Measurements from ENCODE around the gene JMY. TPM values are rescaled to one million over a fixed set of nuclear protein-coding genes. Genes with fewer than 3 reads are reported as not detected.

The JMY gene
- polyA plus RNA-seq, 1 experiment = 7.2 TPM

DNA sequence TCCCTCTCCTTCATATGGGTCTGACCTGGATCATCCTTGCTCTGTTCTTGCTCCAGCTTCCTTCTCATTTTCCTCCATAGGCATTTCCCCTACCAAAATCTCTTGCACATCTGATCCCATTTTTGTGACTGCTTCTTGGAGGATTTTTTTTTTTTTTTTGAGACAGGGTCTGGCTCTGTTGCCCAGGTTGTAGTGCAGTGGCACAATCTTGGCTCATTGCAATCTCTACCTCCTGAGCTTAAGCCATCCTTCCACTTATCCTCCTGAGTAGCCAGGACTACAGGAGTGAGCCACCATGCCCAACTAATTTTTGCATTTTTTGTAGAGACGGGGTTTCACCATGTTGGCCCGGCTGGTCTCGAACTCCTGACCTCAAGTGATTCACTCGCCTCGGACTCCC lies 10.5 kb upstream of the JMY start:
- no peak overlapping the region for H3K27ac ChIP-seq (ENCODE audit: low read depth, low read length)
- H3K27me3 ChIP-seq (ENCODE audit: control insufficient read depth, insufficient read depth, low read length) = no peaks in the 10 kb centered on the region
- no peak for DNase-seq (ENCODE audit: low read depth, low spot score)
- POLR2A ChIA-PET = no interaction called here
- CTCF ChIA-PET = no interaction called here
- TF ChIP-seq, protein P1, sequence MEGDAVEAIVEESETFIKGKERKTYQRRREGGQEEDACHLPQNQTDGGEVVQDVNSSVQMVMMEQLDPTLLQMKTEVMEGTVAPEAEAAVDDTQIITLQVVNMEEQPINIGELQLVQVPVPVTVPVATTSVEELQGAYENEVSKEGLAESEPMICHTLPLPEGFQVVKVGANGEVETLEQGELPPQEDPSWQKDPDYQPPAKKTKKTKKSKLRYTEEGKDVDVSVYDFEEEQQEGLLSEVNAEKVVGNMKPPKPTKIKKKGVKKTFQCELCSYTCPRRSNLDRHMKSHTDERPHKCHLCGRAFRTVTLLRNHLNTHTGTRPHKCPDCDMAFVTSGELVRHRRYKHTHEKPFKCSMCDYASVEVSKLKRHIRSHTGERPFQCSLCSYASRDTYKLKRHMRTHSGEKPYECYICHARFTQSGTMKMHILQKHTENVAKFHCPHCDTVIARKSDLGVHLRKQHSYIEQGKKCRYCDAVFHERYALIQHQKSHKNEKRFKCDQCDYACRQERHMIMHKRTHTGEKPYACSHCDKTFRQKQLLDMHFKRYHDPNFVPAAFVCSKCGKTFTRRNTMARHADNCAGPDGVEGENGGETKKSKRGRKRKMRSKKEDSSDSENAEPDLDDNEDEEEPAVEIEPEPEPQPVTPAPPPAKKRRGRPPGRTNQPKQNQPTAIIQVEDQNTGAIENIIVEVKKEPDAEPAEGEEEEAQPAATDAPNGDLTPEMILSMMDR (IDR thresholded peaks at IDR 0.05; ENCODE audit: low read depth, low read length) = no peak
- H3K4me3 ChIP-seq (ENCODE audit: low read depth, low read length) = no peak overlapping the region
- H3K9me3 ChIP-seq (ENCODE audit: control insufficient read depth, insufficient read depth, low read length) = no peaks in the 10 kb centered on the region

DNA sequence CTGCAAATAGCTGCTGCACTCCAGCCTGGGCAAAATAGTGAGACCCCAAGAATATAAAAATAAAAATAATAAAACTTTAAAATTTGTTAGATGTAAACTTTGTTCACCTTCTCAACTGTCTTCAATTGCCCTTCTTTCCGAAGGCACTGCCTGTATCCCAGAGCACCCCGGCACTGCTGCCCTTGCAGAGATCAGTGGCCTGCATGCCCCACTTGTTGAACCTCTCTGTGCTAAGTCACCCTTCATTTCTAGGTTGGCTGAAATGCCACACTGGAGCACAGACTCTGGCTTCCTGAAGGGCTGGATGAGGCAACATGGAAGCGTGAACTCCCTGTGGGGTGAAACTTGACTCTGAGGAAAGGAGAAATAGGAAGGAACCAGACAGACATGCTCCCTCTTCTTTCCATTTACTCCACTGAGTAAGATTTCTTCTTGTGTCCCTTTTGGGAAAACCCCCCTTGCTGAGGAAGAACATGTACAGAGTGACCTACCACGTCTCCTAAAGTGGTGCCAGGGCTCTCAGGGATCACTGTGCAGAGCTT lies 8.4 kb upstream of the JMY start:
- no peak for DNase-seq (ENCODE audit: low read depth, low spot score)
- Histone ChIP-seq H3K9me3 (ENCODE audit: control insufficient read depth, insufficient read depth, low read length) (no peaks in the 10 kb centered on the region), H3K27ac (ENCODE audit: low read depth, low read length) (no peak overlapping the region), H3K27me3 (ENCODE audit: control insufficient read depth, insufficient read depth, low read length) (no peaks in the 10 kb centered on the region), H3K4me3 (ENCODE audit: low read depth, low read length) (no peak overlapping the region)
- TF ChIP-seq, protein P1 (IDR thresholded peaks at IDR 0.05; ENCODE audit: low read depth, low read length) = no peak
- ChIA-PET POLR2A (no interaction called here), CTCF (no interaction called here)

- H3K9me3 ChIP-seq (ENCODE audit: control insufficient read depth, insufficient read depth, low read length) = no peaks in the 10 kb centered on the region
- peak; percentile 23 for DNase-seq (ENCODE audit: low read depth, low spot score)
- H3K27ac ChIP-seq (ENCODE audit: low read depth, low read length) = no peak overlapping the region
- TF ChIP-seq, protein P1 (IDR thresholded peaks at IDR 0.05; ENCODE audit: low read depth, low read length) = no peak
- no peaks in the 10 kb centered on the region for H3K27me3 ChIP-seq (ENCODE audit: control insufficient read depth, insufficient read depth, low read length)
- POLR2A ChIA-PET = no interaction called here
- no peak overlapping the region for H3K4me3 ChIP-seq (ENCODE audit: low read depth, low read length)
- CTCF ChIA-PET = no interaction called here
These were observed 6.4 kb upstream of the JMY start for GRCh38 chr5:79229357-79230174.

- H3K27me3 ChIP-seq (ENCODE audit: control insufficient read depth, insufficient read depth, low read length) = no peaks in the 10 kb centered on the region
- TF ChIP-seq, protein P1 (IDR thresholded peaks at IDR 0.05; ENCODE audit: low read depth, low read length) = no peak
- peak overlapping the region; percentile 77 for H3K27ac ChIP-seq (ENCODE audit: low read depth, low read length)
- CTCF ChIA-PET = interaction anchor here (1.6 to 2.9 kb wide), 2 partner anchors 102 to 210 kb away, joined by 7 to 12 read pairs; no protein-coding TSS in a partner anchor
- peak overlapping the region; percentile 82 for H3K4me3 ChIP-seq (ENCODE audit: low read depth, low read length)
- peaks cover 4% of the 10 kb centered on the region; the same call in 1 of the 2 replicates for H3K9me3 ChIP-seq (ENCODE audit: control insufficient read depth, insufficient read depth, low read length)
- POLR2A ChIA-PET = no interaction called here
- no peak for DNase-seq (ENCODE audit: low read depth, low spot score)
These were observed 684 bp upstream of the JMY start for GRCh38 chr5:79235261-79235633.

- Histone ChIP-seq H3K9me3 (ENCODE audit: control insufficient read depth, insufficient read depth, low read length) (peaks cover 4% of the 10 kb centered on the region; the same call in 1 of the 2 replicates), H3K27ac (ENCODE audit: low read depth, low read length) (peak overlapping the region; percentile 57), H3K4me3 (ENCODE audit: low read depth, low read length) (peak overlapping the region; percentile 82), H3K27me3 (ENCODE audit: control insufficient read depth, insufficient read depth, low read length) (no peaks in the 10 kb centered on the region)
- POLR2A ChIA-PET = interaction anchor here (1.0 to 1.6 kb wide), 2 partner anchors 83 to 278 kb away, joined by 4 to 6 read pairs; partner anchors contain the start of gene HOMER1
- CTCF ChIA-PET = interaction anchor here (1.1 to 1.3 kb wide), 3 partner anchors 103 to 214 kb away, joined by 3 to 7 read pairs (median 5); no protein-coding TSS in a partner anchor
- no peak for DNase-seq (ENCODE audit: low read depth, low spot score)
- TF ChIP-seq, protein P1 (IDR thresholded peaks at IDR 0.05; ENCODE audit: low read depth, low read length) = no peak
These were observed 535 bp downstream of the JMY start for GRCh38 chr5:79236362-79236969.
